DND-41 (cell line): ENCODE results near the gene SINHCAF.

Experiments
- CTCF ChIP-seq: IDR thresholded peaks from 2 replicates; pipeline ENCODE4 v1.5.1; 2012; ENCODE audit warnings: borderline replicate concordance, low read length, moderate library complexity, mild to moderate bottlenecking; ENCODE audit not compliant: poor library complexity, severe bottlenecking; ENCODE audit errors: extremely low read depth
- EZH2 ChIP-seq: IDR thresholded peaks from 3 replicates; pipeline ENCODE4 v1.6.1; 2012; ENCODE audit warnings: borderline replicate concordance, low read depth, mild to moderate bottlenecking, moderate library complexity, low read length, inconsistent platforms; ENCODE audit not compliant: severe bottlenecking

- TF ChIP-seq CTCF, result no peak
- TF ChIP-seq EZH2, result no peak
These were observed 15.5 kb downstream of the SINHCAF start for GRCh38 chr12:31310488-31310887.
